ENCODE results near the gene SLC66A2.

Gene SLC66A2

GRCh38 chr18:79890674-79891073, 60.8 kb downstream of the SLC66A2 start:
- TF ChIP-seq USF1 (IDR thresholded peaks at IDR 0.05) = no peak
- no peak for TF ChIP-seq EP300 (IDR thresholded peaks at IDR 0.05; ENCODE audit: borderline replicate concordance)
- no peak for TF ChIP-seq TEAD4 (IDR thresholded peaks at IDR 0.05)
- TF ChIP-seq ZBTB7A (IDR thresholded peaks at IDR 0.05; ENCODE audit: low read depth) = no peak
- no peak for TF ChIP-seq EGR1 (IDR thresholded peaks at IDR 0.05)
- no peak for TF ChIP-seq CREB1 (IDR thresholded peaks at IDR 0.05; ENCODE audit: low read depth)
- TF ChIP-seq YY1 (IDR thresholded peaks at IDR 0.05; ENCODE audit: low read depth) = no peak
- TF ChIP-seq MAX (IDR thresholded peaks at IDR 0.05) = no peak
- no peak for TF ChIP-seq REST (IDR thresholded peaks at IDR 0.05; ENCODE audit: low read depth)

- no peak for TF ChIP-seq YY1 (IDR thresholded peaks at IDR 0.05; ENCODE audit: low read depth)
- no peak for TF ChIP-seq TAF1 (IDR thresholded peaks at IDR 0.05; ENCODE audit: low read depth)
- TF ChIP-seq CREB1 (IDR thresholded peaks at IDR 0.05; ENCODE audit: low read depth) = no peak
- no peak for TF ChIP-seq TEAD4 (IDR thresholded peaks at IDR 0.05)
- no peak for TF ChIP-seq TCF12 (IDR thresholded peaks at IDR 0.05; ENCODE audit: low read depth)
- no peak for TF ChIP-seq EP300 (IDR thresholded peaks at IDR 0.05; ENCODE audit: borderline replicate concordance)
- no peak for TF ChIP-seq RAD21 (IDR thresholded peaks at IDR 0.05; ENCODE audit: low read depth)
- no peak for TF ChIP-seq USF1 (IDR thresholded peaks at IDR 0.05)
- TF ChIP-seq CEBPB (IDR thresholded peaks at IDR 0.05) = no peak
These were observed 61.9 kb downstream of the SLC66A2 start for GRCh38 chr18:79889569-79889968.

- TF ChIP-seq YY1 (IDR thresholded peaks at IDR 0.05; ENCODE audit: low read depth) (no peak), TCF12 (IDR thresholded peaks at IDR 0.05; ENCODE audit: low read depth) (no peak), REST (IDR thresholded peaks at IDR 0.05; ENCODE audit: low read depth) (no peak), TEAD4 (IDR thresholded peaks at IDR 0.05) (no peak), EP300 (IDR thresholded peaks at IDR 0.05; ENCODE audit: borderline replicate concordance) (no peak), EGR1 (IDR thresholded peaks at IDR 0.05) (no peak), RAD21 (IDR thresholded peaks at IDR 0.05; ENCODE audit: low read depth) (no peak), ZBTB7A (IDR thresholded peaks at IDR 0.05; ENCODE audit: low read depth) (no peak), NFIC (IDR thresholded peaks at IDR 0.05) (no peak), TAF1 (IDR thresholded peaks at IDR 0.05; ENCODE audit: low read depth) (no peak), FOXM1 (IDR thresholded peaks at IDR 0.05; ENCODE audit: borderline replicate concordance, low read depth) (no peak), CREB1 (IDR thresholded peaks at IDR 0.05; ENCODE audit: low read depth) (no peak), CEBPB (IDR thresholded peaks at IDR 0.05) (no peak), USF1 (IDR thresholded peaks at IDR 0.05) (no peak), MAX (IDR thresholded peaks at IDR 0.05) (no peak)
These were observed 63.4 kb downstream of the SLC66A2 start for GRCh38 chr18:79888016-79888415.

- TF ChIP-seq ZBTB7A (IDR thresholded peaks at IDR 0.05; ENCODE audit: low read depth) (no peak), MAX (IDR thresholded peaks at IDR 0.05) (no peak), RAD21 (IDR thresholded peaks at IDR 0.05; ENCODE audit: low read depth) (no peak), TAF1 (IDR thresholded peaks at IDR 0.05; ENCODE audit: low read depth) (no peak), TCF12 (IDR thresholded peaks at IDR 0.05; ENCODE audit: low read depth) (no peak), REST (IDR thresholded peaks at IDR 0.05; ENCODE audit: low read depth) (no peak), NFIC (IDR thresholded peaks at IDR 0.05) (no peak), YY1 (IDR thresholded peaks at IDR 0.05; ENCODE audit: low read depth) (no peak), CREB1 (IDR thresholded peaks at IDR 0.05; ENCODE audit: low read depth) (no peak), EP300 (IDR thresholded peaks at IDR 0.05; ENCODE audit: borderline replicate concordance) (no peak), FOXM1 (IDR thresholded peaks at IDR 0.05; ENCODE audit: borderline replicate concordance, low read depth) (no peak), EGR1 (IDR thresholded peaks at IDR 0.05) (no peak)
These were observed 64.1 kb downstream of the SLC66A2 start for GRCh38 chr18:79887181-79888000.
